GM23338 (cell line): ENCODE data around the gene ICE1. TPM values are rescaled to one million over a fixed set of nuclear protein-coding genes. Genes with fewer than 3 reads are reported as not detected.

Source experiments
- ATAC-seq: fragments of 200-7000 bp; cut with Tn5 transposase; 3 replicates; pipeline ENCODE4 v1.9.1; 2020
- DNase-seq: peaks from one replicate; pipeline ENCODE4 v3.0.0-alpha.2; 2015; ENCODE audit warnings: low spot score
- H2AFZ ChIP-seq: fragments of 200-600 bp; sonication (generic); 2 replicates; pipeline ENCODE4 v1.8.0; 2016; ENCODE audit warnings: antibody characterized with exemption, mild to moderate bottlenecking, moderate library complexity
- H3F3A ChIP-seq: fragments of 200-600 bp; sonication (generic); replicated peaks from 2 replicates; pipeline ENCODE4 v1.8.0; 2017; ENCODE audit warnings: antibody characterized with exemption, mixed run types, low read depth
- H3K27ac ChIP-seq: fragments of 200-600 bp; sonication (generic); 2 replicates; pipeline ENCODE4 v1.6.1; 2016; ENCODE audit warnings: low read depth
- H3K27me3 ChIP-seq: fragments of 200-600 bp; sonication (generic); 2 replicates; pipeline ENCODE4 v1.8.0; 2016; ENCODE audit warnings: mild to moderate bottlenecking, mixed run types, moderate library complexity; ENCODE audit not compliant: insufficient read depth
- H3K36me3 ChIP-seq: fragments of 200-600 bp; sonication (generic); 2 replicates; pipeline ENCODE4 v1.8.0; 2016; ENCODE audit warnings: mild to moderate bottlenecking; ENCODE audit not compliant: insufficient read depth
- H3K4me1 ChIP-seq: fragments of 200-600 bp; sonication (generic); 2 replicates; pipeline ENCODE4 v1.8.0; 2016; ENCODE audit warnings: mild to moderate bottlenecking, moderate library complexity; ENCODE audit not compliant: insufficient read depth
- H3K4me2 ChIP-seq: fragments of 200-600 bp; sonication (generic); 2 replicates; pipeline ENCODE4 v1.7.1; 2017; ENCODE audit warnings: mixed run types
- H3K4me3 ChIP-seq: fragments of 200-600 bp; sonication (generic); 2 replicates; pipeline ENCODE4 v1.6.1; 2016; ENCODE audit warnings: mixed run types
- H3K79me2 ChIP-seq: fragments of 200-600 bp; sonication (generic); replicated peaks from 2 replicates; pipeline ENCODE4 v1.8.0; 2017; ENCODE audit warnings: mild to moderate bottlenecking; ENCODE audit not compliant: insufficient read depth
- H3K9me2 ChIP-seq: fragments of 200-600 bp; sonication (generic); 2 replicates; pipeline ENCODE4 v1.8.0; 2017; ENCODE audit not compliant: insufficient read depth
- H4K20me1 ChIP-seq: fragments of 200-600 bp; sonication (generic); replicated peaks from 2 replicates; pipeline ENCODE4 v1.8.0; 2017; ENCODE audit warnings: mild to moderate bottlenecking; ENCODE audit not compliant: insufficient read depth
- H3K27ac Mint-ChIP-seq: 2 replicates; pipeline ENCODE4 v1.8.0; 2020; ENCODE audit warnings: inconsistent platforms, mild to moderate bottlenecking, moderate library complexity, mixed read lengths
- H3K27me3 Mint-ChIP-seq: 3 replicates; pipeline ENCODE4 v1.8.0; 2022; ENCODE audit warnings: low read depth, mild to moderate bottlenecking, moderate library complexity, mixed read lengths, inconsistent platforms; ENCODE audit not compliant: insufficient read depth, poor library complexity
- H3K36me3 Mint-ChIP-seq: 3 replicates; pipeline ENCODE4 v1.8.0; 2021; ENCODE audit warnings: low read depth, mild to moderate bottlenecking, inconsistent platforms, moderate library complexity, mixed read lengths
- H3K4me1 Mint-ChIP-seq: 3 replicates; pipeline ENCODE4 v1.8.0; 2020; ENCODE audit warnings: mild to moderate bottlenecking, inconsistent platforms, mixed read lengths
- H3K4me3 Mint-ChIP-seq: 3 replicates; pipeline ENCODE4 v1.8.0; 2021; ENCODE audit warnings: moderate library complexity, mild to moderate bottlenecking, inconsistent platforms, mixed read lengths
- H3K9me3 Mint-ChIP-seq: 3 replicates; pipeline ENCODE4 v1.8.0; 2020; ENCODE audit warnings: moderate library complexity, mild to moderate bottlenecking, inconsistent platforms, mixed read lengths
- CREB1 ChIP-seq: fragments of 250-450 bp; sonication (Bioruptor Pico); IDR thresholded peaks from 2 replicates; pipeline ENCODE4 v1.5.0; 2020; ENCODE audit warnings: low read depth, mild to moderate bottlenecking, moderate library complexity
- EZH2 ChIP-seq: fragments of 200-600 bp; sonication (generic); IDR thresholded peaks from one replicate; pipeline ENCODE4 v1.8.0; 2017; ENCODE audit warnings: antibody characterized with exemption, mild to moderate bottlenecking, low read depth; ENCODE audit not compliant: unreplicated experiment
- EZH2phosphoT487 ChIP-seq: fragments of 200-600 bp; sonication (generic); IDR thresholded peaks from one replicate; pipeline ENCODE4 v1.8.1; 2018; ENCODE audit warnings: antibody characterized with exemption; ENCODE audit not compliant: unreplicated experiment
- JUNB ChIP-seq: IDR thresholded peaks from one replicate; pipeline ENCODE4 v1.6.1; 2016; ENCODE audit warnings: antibody characterized with exemption; ENCODE audit not compliant: unreplicated experiment
- NANOG ChIP-seq: IDR thresholded peaks from 2 replicates; pipeline ENCODE4 v1.6.1; 2016; ENCODE audit warnings: antibody characterized with exemption, borderline replicate concordance
- POLR2AphosphoS5 ChIP-seq: IDR thresholded peaks from 2 replicates; pipeline ENCODE4 v1.6.1; 2016; ENCODE audit warnings: antibody characterized with exemption, low read depth
- STAT1 ChIP-seq: IDR thresholded peaks from one replicate; pipeline ENCODE4 v1.6.1; 2016; ENCODE audit warnings: antibody characterized with exemption; ENCODE audit not compliant: unreplicated experiment
- ZNF114 ChIP-seq: fragments of 250-450 bp; sonication (Bioruptor Pico); IDR thresholded peaks from 2 replicates; pipeline ENCODE4 v1.5.0; 2020; ENCODE audit warnings: mild to moderate bottlenecking, moderate library complexity
- ZNF331 ChIP-seq: fragments of 250-450 bp; sonication (Bioruptor Pico); IDR thresholded peaks from 2 replicates; pipeline ENCODE4 v1.5.0; 2020; ENCODE audit warnings: low read depth, mild to moderate bottlenecking, moderate library complexity
- polyA plus RNA-seq: library from polyadenylated mRNA; unstranded; fragments of >200 nt; fragmentation: Nextera tagmentation; extraction: Ambion mirVana; gene quantifications from 2 replicates; pipeline ENCODE4 v1.2.1, GENCODE V29; 2016
- total RNA-seq: library from RNA; depleted of rRNA; stranded (reverse); fragments of >200 nt; shearing (Covaris generic); gene quantifications from 2 replicates; pipeline ENCODE4 v1.2.3, GENCODE V29; 2014
- TF ChIP-seq, protein P1 (sequence below), 2 experiments: fragments of 200-600 bp in 1 of 2; sonication (generic) in 1 of 2; conservative IDR thresholded peaks; 2 replicates each; pipeline versions ENCODE4 v1.5.1 to v1.6.1; 2016 to 2017; ENCODE audit warnings: antibody characterized with exemption in 2 of 2, low read depth in 2 of 2, mild to moderate bottlenecking in 2 of 2, moderate library complexity in 1 of 2
- TF ChIP-seq, protein P2 (sequence below): IDR thresholded peaks from one replicate; pipeline ENCODE4 v1.6.1; 2018; ENCODE audit warnings: antibody characterized with exemption; ENCODE audit not compliant: unreplicated experiment
- TF ChIP-seq, protein P3 (sequence below): IDR thresholded peaks from 2 replicates; pipeline ENCODE4 v1.6.1; 2016; ENCODE audit warnings: antibody characterized with exemption

The ICE1 gene
- total and polyA plus RNA-seq, 2 experiments from 2014 or later: 59.5 to 65.1 TPM

DNA sequence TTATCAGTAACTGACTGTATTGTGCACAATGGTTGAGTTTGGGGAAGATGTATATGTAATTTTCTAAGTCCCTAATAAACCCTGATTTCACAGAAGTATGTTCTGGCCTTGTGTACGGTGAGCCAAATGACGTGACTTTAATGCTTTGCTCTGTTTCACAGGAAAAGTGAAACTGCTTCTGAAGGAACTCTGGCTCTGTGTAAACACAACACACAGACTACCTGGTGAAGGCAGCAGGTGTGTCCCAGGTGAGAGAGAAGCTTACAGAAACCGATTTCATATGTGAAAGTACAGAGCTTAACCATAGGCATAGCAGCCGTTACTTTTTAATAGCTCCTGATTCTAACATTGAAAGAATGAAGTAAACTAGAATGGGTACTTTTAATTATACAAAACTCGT, 31.9 kb downstream of the ICE1 start:
- Histone ChIP-seq H3K9me2 (no peaks in the 10 kb centered on the region), H3F3A (no peaks in the 10 kb centered on the region), H3K4me2 (no peak overlapping the region), H3K79me2 (no peaks in the 10 kb centered on the region), H3K27ac (no peak overlapping the region), H3K36me3 (peaks cover 46% of the 10 kb centered on the region; the same call in 1 of the 2 replicates), H2AFZ (no peak overlapping the region), H4K20me1 (peaks cover 5% of the 10 kb centered on the region), H3K27me3 (no peaks in the 10 kb centered on the region), H3K4me1 (no peaks in the 10 kb centered on the region; the same call in 1 of the 2 replicates), H3K4me3 (no peak overlapping the region)
- Mint-ChIP-seq H3K4me1 (no peaks in the 10 kb centered on the region), H3K36me3 (peaks cover 67% of the 10 kb centered on the region), H3K27me3 (no peaks in the 10 kb centered on the region), H3K27ac (no peak overlapping the region), H3K4me3 (no peak overlapping the region), H3K9me3 (no peaks in the 10 kb centered on the region)
- TF ChIP-seq ZNF114 (no peak), JUNB (no peak), STAT1 (no peak), CREB1 (no peak), EZH2 (no peak), EZH2phosphoT487 (no peak), ZNF331 (CRISPR knock-in tag) (no peak)
- TF ChIP-seq, protein P1, sequence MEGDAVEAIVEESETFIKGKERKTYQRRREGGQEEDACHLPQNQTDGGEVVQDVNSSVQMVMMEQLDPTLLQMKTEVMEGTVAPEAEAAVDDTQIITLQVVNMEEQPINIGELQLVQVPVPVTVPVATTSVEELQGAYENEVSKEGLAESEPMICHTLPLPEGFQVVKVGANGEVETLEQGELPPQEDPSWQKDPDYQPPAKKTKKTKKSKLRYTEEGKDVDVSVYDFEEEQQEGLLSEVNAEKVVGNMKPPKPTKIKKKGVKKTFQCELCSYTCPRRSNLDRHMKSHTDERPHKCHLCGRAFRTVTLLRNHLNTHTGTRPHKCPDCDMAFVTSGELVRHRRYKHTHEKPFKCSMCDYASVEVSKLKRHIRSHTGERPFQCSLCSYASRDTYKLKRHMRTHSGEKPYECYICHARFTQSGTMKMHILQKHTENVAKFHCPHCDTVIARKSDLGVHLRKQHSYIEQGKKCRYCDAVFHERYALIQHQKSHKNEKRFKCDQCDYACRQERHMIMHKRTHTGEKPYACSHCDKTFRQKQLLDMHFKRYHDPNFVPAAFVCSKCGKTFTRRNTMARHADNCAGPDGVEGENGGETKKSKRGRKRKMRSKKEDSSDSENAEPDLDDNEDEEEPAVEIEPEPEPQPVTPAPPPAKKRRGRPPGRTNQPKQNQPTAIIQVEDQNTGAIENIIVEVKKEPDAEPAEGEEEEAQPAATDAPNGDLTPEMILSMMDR (conservative IDR thresholded peaks at IDR 0.05; ENCODE audit: low read depth in 2 of 2): no peak
- TF ChIP-seq, protein P2, sequence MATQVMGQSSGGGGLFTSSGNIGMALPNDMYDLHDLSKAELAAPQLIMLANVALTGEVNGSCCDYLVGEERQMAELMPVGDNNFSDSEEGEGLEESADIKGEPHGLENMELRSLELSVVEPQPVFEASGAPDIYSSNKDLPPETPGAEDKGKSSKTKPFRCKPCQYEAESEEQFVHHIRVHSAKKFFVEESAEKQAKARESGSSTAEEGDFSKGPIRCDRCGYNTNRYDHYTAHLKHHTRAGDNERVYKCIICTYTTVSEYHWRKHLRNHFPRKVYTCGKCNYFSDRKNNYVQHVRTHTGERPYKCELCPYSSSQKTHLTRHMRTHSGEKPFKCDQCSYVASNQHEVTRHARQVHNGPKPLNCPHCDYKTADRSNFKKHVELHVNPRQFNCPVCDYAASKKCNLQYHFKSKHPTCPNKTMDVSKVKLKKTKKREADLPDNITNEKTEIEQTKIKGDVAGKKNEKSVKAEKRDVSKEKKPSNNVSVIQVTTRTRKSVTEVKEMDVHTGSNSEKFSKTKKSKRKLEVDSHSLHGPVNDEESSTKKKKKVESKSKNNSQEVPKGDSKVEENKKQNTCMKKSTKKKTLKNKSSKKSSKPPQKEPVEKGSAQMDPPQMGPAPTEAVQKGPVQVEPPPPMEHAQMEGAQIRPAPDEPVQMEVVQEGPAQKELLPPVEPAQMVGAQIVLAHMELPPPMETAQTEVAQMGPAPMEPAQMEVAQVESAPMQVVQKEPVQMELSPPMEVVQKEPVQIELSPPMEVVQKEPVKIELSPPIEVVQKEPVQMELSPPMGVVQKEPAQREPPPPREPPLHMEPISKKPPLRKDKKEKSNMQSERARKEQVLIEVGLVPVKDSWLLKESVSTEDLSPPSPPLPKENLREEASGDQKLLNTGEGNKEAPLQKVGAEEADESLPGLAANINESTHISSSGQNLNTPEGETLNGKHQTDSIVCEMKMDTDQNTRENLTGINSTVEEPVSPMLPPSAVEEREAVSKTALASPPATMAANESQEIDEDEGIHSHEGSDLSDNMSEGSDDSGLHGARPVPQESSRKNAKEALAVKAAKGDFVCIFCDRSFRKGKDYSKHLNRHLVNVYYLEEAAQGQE: no peak
- TF ChIP-seq, protein P3, sequence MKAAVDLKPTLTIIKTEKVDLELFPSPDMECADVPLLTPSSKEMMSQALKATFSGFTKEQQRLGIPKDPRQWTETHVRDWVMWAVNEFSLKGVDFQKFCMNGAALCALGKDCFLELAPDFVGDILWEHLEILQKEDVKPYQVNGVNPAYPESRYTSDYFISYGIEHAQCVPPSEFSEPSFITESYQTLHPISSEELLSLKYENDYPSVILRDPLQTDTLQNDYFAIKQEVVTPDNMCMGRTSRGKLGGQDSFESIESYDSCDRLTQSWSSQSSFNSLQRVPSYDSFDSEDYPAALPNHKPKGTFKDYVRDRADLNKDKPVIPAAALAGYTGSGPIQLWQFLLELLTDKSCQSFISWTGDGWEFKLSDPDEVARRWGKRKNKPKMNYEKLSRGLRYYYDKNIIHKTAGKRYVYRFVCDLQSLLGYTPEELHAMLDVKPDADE: no peak
- ATAC-seq (no peak), DNase-seq (no peak)

DNA sequence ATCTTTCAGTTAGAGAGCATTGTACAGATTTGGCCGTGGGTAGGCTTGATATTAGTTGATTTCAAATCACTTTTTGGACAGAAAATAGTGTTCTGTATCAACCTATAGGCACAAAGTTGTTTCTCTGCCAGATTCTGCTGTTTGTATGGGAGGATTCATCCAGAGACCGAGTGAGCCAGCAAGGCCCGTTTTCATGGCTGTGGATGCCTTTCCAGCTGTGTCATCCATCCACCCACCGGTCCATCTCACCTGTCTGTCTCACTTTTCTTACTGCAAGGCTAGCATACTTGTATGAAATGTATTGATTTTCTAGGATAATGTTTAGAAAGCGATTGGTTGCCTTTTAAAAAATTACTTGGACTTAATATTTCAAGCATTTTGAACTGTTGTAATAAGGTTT, 34.4 kb downstream of the ICE1 start:
- Mint-ChIP-seq H3K4me3 (no peak overlapping the region), H3K9me3 (no peaks in the 10 kb centered on the region), H3K36me3 (peaks cover 73% of the 10 kb centered on the region), H3K27me3 (no peaks in the 10 kb centered on the region), H3K4me1 (no peaks in the 10 kb centered on the region), H3K27ac (no peak overlapping the region)
- no peak for ATAC-seq
- H3K9me2 ChIP-seq: no peaks in the 10 kb centered on the region
- H3K4me2 ChIP-seq: no peak overlapping the region
- H2AFZ ChIP-seq: no peak overlapping the region
- no peak overlapping the region for H3K4me3 ChIP-seq
- DNase-seq: no peak
- H3K79me2 ChIP-seq: no peaks in the 10 kb centered on the region
- peaks cover 10% of the 10 kb centered on the region for H4K20me1 ChIP-seq
- H3K27me3 ChIP-seq: no peaks in the 10 kb centered on the region
- no peaks in the 10 kb centered on the region for H3K4me1 ChIP-seq
- no peak overlapping the region for H3K27ac ChIP-seq
- no peaks in the 10 kb centered on the region for H3F3A ChIP-seq
- H3K36me3 ChIP-seq: peaks cover 62% of the 10 kb centered on the region
- TF ChIP-seq NANOG (no peak), ZNF114 (no peak), POLR2AphosphoS5 (no peak), EZH2 (no peak)
- TF ChIP-seq, protein P1 (conservative IDR thresholded peaks at IDR 0.05; ENCODE audit: low read depth in 2 of 2): no peak
